ENCODE data around the gene COMT. TPM values are rescaled to one million over a fixed set of nuclear protein-coding genes. Genes with fewer than 3 reads are reported as not detected.
"Not testable (repeated sequence)": the region's sequence is repeated elsewhere in the genome, so short reads cannot be mapped to it uniquely, and the experiment has no call there.

Gene COMT
- total and polyA plus RNA-seq, 10 donors, result 63.5 to 216 (median 99.3) TPM

GRCh38 chr22:19905347-19906276 lies 36.0 kb upstream of the COMT start:
- intact Hi-C loops (cut with DNase I; ENCODE audit: low total_unique reads), result no loop called here
- WGBS, 5 donors, result 82 to 91% (median 89%) methylated on average over 19 to 22 of the region's 22 CpGs

DNA sequence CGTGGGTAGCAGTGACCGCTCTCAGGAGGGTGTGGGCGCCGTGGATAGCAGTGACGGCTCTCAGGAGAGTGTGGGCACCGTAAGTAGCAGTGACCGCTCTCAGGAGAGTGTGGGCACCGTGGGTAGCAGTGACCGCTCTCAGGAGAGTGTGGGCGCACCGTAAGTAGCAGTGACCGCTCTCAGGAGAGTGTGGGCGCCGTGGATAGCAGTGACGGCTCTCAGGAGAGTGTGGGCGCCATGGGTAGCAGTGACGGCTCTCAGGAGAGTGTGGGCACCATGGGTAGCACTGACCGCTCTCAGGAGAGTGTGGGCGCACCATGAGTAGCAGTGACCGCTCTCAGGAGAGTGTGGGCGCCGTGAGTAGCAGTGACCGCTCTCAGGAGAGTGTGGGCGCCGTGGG lies 34.7 kb upstream of the COMT start:
- H3K27ac ChIP-seq; H3K9me3 ChIP-seq; H3K4me1 ChIP-seq; intact Hi-C loops (cut with DNase I; ENCODE audit: low total_unique reads); H3K27me3 ChIP-seq (replicated peaks in 1 of 7); H3K4me3 ChIP-seq; DNase-seq: not testable (repeated sequence)
- WGBS, 5 donors, result 89 to 96% (median 93%) methylated on average over 24 to 25 of the region's 25 CpGs
- peaks cover 0 to 88% (median 21%) of the 10 kb centered on the region in 6 donors for H3K36me3 ChIP-seq

More at GRCh38 chr22:19905347-19906276, 36.0 kb upstream of the COMT start:
- no peak overlapping the region for H3K27ac ChIP-seq
- no peaks in the 10 kb centered on the region for H3K9me3 ChIP-seq
- H3K4me1 ChIP-seq, result peaks cover 0 to 12% (median 0%) of the 10 kb centered on the region in 6 donors
- no peak for TF ChIP-seq CTCF (IDR thresholded peaks at IDR 0.05 in 8 of 11, conservative IDR thresholded peaks at IDR 0.05 in 3 of 11)
- TF ChIP-seq POLR2A (IDR thresholded peaks at IDR 0.05), result no peak
- TF ChIP-seq POLR2AphosphoS5 (IDR thresholded peaks at IDR 0.05), result no peak
- H3K27me3 ChIP-seq (replicated peaks in 1 of 7), result no peaks in the 10 kb centered on the region
- peaks cover 0 to 88% (median 19%) of the 10 kb centered on the region in 6 donors for H3K36me3 ChIP-seq
- H3K4me3 ChIP-seq, result no peak overlapping the region
- no peak for DNase-seq

- H3K9me3 ChIP-seq; H3K27me3 ChIP-seq (replicated peaks in 1 of 7); H3K4me1 ChIP-seq; intact Hi-C loops (cut with DNase I; ENCODE audit: low total_unique reads); H3K4me3 ChIP-seq; H3K27ac ChIP-seq; DNase-seq: not testable (repeated sequence)
- peaks cover 0 to 88% (median 27%) of the 10 kb centered on the region in 6 donors for H3K36me3 ChIP-seq
- 86 to 92% (median 91%) methylated on average over 15 to 16 of the region's 16 CpGs for WGBS, 5 donors
These were observed 33.7 kb upstream of the COMT start for GRCh38 chr22:19907902-19908301.

GRCh38 chr22:19909350-19910179 lies 32.0 kb upstream of the COMT start:
- Histone ChIP-seq H3K4me1 (peaks cover 0 to 5% (median 0%) of the 10 kb centered on the region in 6 donors), H3K36me3 (peaks cover 0 to 88% (median 40%) of the 10 kb centered on the region in 6 donors), H3K27ac (no peak overlapping the region), H3K4me3 (no peak overlapping the region), H3K27me3 (replicated peaks in 1 of 7) (no peaks in the 10 kb centered on the region), H3K9me3 (peaks cover 0 to 5% (median 0%) of the 10 kb centered on the region in 8 donors)
- TF ChIP-seq POLR2A (IDR thresholded peaks at IDR 0.05) (no peak), CTCF (IDR thresholded peaks at IDR 0.05 in 8 of 11, conservative IDR thresholded peaks at IDR 0.05 in 3 of 11) (peak; percentile 86 to 97 (median 93)), POLR2AphosphoS5 (IDR thresholded peaks at IDR 0.05) (peak in 2 of 3 donors; percentile 49 to 52)
- WGBS, 5 donors, result 31 to 35% (median 33%) methylated on average over 5 to 6 of the region's 6 CpGs
- DNase-seq, result peak; percentile 93
- intact Hi-C loops (cut with DNase I; ENCODE audit: low total_unique reads), result loop anchor here (2.0 kb wide), 1 partner anchor 179 kb away; no protein-coding TSS in a partner anchor
